Middle frontal gyrus (tissue), 1 donor: Measurements from ENCODE around the gene DYNC2I2.
"Not testable (repeated sequence)": the region's sequence is repeated elsewhere in the genome, so short reads cannot be mapped to it uniquely, and the experiment has no call there.

Source experiments
- DNase-seq: peaks from one replicate; pipeline ENCODE4 v3.0.0-alpha.2; 2015; ENCODE audit warnings: low spot score; ENCODE audit errors: extremely low spot score

Gene DYNC2I2

GRCh38 chr9:128656416-128657343 lies at the start of gene DYNC2I2:
Gene DYNC2I2 (minus strand): TSS chr9:128656847. CDS start chr9:128656726, 121 bp downstream.
- peak; percentile 90 for DNase-seq

GRCh38 chr9:128706045-128706444 lies 49.4 kb upstream of the DYNC2I2 start:
- no peak for DNase-seq

GRCh38 chr9:128705051-128705965 lies 48.7 kb upstream of the DYNC2I2 start:
- no peak for DNase-seq

- DNase-seq = no peak
Observed at GRCh38 chr9:128704356-128704670, 47.7 kb upstream of the DYNC2I2 start.

GRCh38 chr9:128703616-128704355 lies 47.1 kb upstream of the DYNC2I2 start:
- no peak for DNase-seq

- DNase-seq = no peak
Observed at GRCh38 chr9:128702949-128703615, 46.4 kb upstream of the DYNC2I2 start.

GRCh38 chr9:128702445-128702948 lies 45.9 kb upstream of the DYNC2I2 start, which contains the start of gene PKN3:
Gene PKN3 (plus strand): TSS chr9:128702503. CDS start chr9:128702916, 413 bp downstream.
- DNase-seq = no peak

- no peak for DNase-seq
Observed at GRCh38 chr9:128701227-128701854, 44.7 kb upstream of the DYNC2I2 start.

GRCh38 chr9:128699096-128699795 lies 42.6 kb upstream of the DYNC2I2 start:
- not testable (repeated sequence) for DNase-seq

- no peak for DNase-seq
Observed at GRCh38 chr9:128696923-128697707, 40.5 kb upstream of the DYNC2I2 start.

- DNase-seq = no peak
Observed at GRCh38 chr9:128694344-128694743, 37.7 kb upstream of the DYNC2I2 start.

- not testable (repeated sequence) for DNase-seq
Observed at GRCh38 chr9:128693738-128694137, 37.1 kb upstream of the DYNC2I2 start.

- DNase-seq = no peak
Observed at GRCh38 chr9:128690684-128691034, 34.0 kb upstream of the DYNC2I2 start.

- no peak for DNase-seq
Observed at GRCh38 chr9:128689820-128690683, 33.4 kb upstream of the DYNC2I2 start.

GRCh38 chr9:128689293-128689774 lies 32.7 kb upstream of the DYNC2I2 start:
- DNase-seq = no peak

- DNase-seq = peak; percentile 88
Observed at GRCh38 chr9:128688501-128689292, 32.0 kb upstream of the DYNC2I2 start, which contains the start of gene SET. Gene SET (plus strand): TSS chr9:128689222. CDS start chr9:128689583, 361 bp downstream.

- DNase-seq = no peak
Observed at GRCh38 chr9:128687453-128687852, 30.8 kb upstream of the DYNC2I2 start.
